B cell (primary cell): ENCODE results near the gene AGO3. TPM values are rescaled to one million over a fixed set of nuclear protein-coding genes. Genes with fewer than 3 reads are reported as not detected.

ENCODE experiments used
- ATAC-seq: fragments of 200-7000 bp; cut with Tn5 transposase; one replicate; pipeline ENCODE4 v1.10.0; 2021; ENCODE audit warnings: low read depth, mild to moderate bottlenecking, moderate number of reproducible peaks, moderate library complexity
- CTCF ChIA-PET: fragments of 350-600 bp; sonication (Branson Sonifier 250); formaldehyde crosslinking; loops from one replicate; lab custom pipeline; 2021; ENCODE audit warnings: antibody characterized with exemption, inconsistent platforms; lab: Charles Lee
- POLR2A ChIA-PET: fragments of 350-600 bp; sonication (Branson Sonifier 250); formaldehyde crosslinking; loops from one replicate; lab custom pipeline; 2021; ENCODE audit warnings: antibody characterized with exemption; lab: Charles Lee
- DNase-seq: peaks from one replicate; pipeline ENCODE4 v3.0.0; 2013
- H2AFZ ChIP-seq: 2 replicates; pipeline ENCODE4 v1.6.1; 2012; ENCODE audit warnings: mild to moderate bottlenecking, low read depth, low read length; ENCODE audit not compliant: insufficient read depth, poor library complexity, severe bottlenecking
- H3K27ac ChIP-seq, 2 donors: 1 replicate in 1 of 2; 2 replicates in 1 of 2; pipeline ENCODE4 v1.5.1; 2012 to 2013; ENCODE audit warnings: low read length in 2 of 2, mild to moderate bottlenecking in 2 of 2, moderate library complexity in 1 of 2
- H3K27me3 ChIP-seq, 4 experiments: fragments of 200-600 bp in 1 of 4; sonication (generic) in 1 of 4; replicated peaks in 1 of 4; 1 replicate in 2 of 4; 2 replicates in 2 of 4; pipeline versions ENCODE4 v1.6.1 to v1.7.0; 2013 to 2016; ENCODE audit warnings: low read length in 3 of 4, mild to moderate bottlenecking in 2 of 4, mixed read lengths in 1 of 4, moderate library complexity in 1 of 4; ENCODE audit not compliant: insufficient read depth in 4 of 4, control insufficient read depth in 3 of 4; ENCODE audit errors: control extremely low read depth in 1 of 4
- H3K36me3 ChIP-seq, 2 experiments: replicated peaks in 1 of 2; 1 replicate in 1 of 2; 2 replicates in 1 of 2; pipeline versions ENCODE4 v1.6.1 to v1.7.1; 2013; ENCODE audit warnings: low read length in 1 of 2; ENCODE audit not compliant: insufficient read depth in 2 of 2, control insufficient read depth in 1 of 2; ENCODE audit errors: control extremely low read depth in 1 of 2, extremely low read depth in 1 of 2
- H3K4me1 ChIP-seq, 2 donors: fragments of 200-600 bp in 1 of 2; sonication (generic) in 1 of 2; 1 replicate in 1 of 2; 2 replicates in 1 of 2; pipeline versions ENCODE4 v1.5.1 to v1.6.1; 2013 to 2017; ENCODE audit warnings: low read length in 2 of 2; ENCODE audit not compliant: control insufficient read depth in 2 of 2, insufficient read depth in 2 of 2
- H3K4me2 ChIP-seq: replicated peaks from 2 replicates; pipeline ENCODE3; 2012; ENCODE audit warnings: mild to moderate bottlenecking, low read depth, low read length; ENCODE audit not compliant: poor library complexity, severe bottlenecking
- H3K4me3 ChIP-seq, 5 experiments: fragments of 200-600 bp in 1 of 5; sonication (generic) in 1 of 5; 1 replicate in 3 of 5; 2 replicates in 2 of 5; pipeline versions ENCODE4 v1.5.1 to v1.7.0; 2011 to 2016; ENCODE audit warnings: low read length in 4 of 5, mild to moderate bottlenecking in 4 of 5, low read depth in 2 of 5, control low read depth in 1 of 5, moderate library complexity in 1 of 5; ENCODE audit not compliant: insufficient read depth in 1 of 5; ENCODE audit errors: control extremely low read depth in 1 of 5, extremely low read depth in 1 of 5
- H3K79me2 ChIP-seq: fragments of 200-600 bp; sonication (generic); one replicate; pipeline ENCODE4 v1.6.0; 2016; ENCODE audit warnings: low read length; ENCODE audit not compliant: control insufficient read depth, insufficient read depth
- H3K9ac ChIP-seq: fragments of 200-600 bp; sonication (generic); 2 replicates; pipeline ENCODE4 v1.6.1; 2017; ENCODE audit warnings: mild to moderate bottlenecking, low read length, moderate library complexity
- H3K9me3 ChIP-seq, 3 donors: one replicate each; pipeline versions ENCODE4 v1.6.1 to v1.7.1; 2013; ENCODE audit warnings: low read length in 2 of 3; ENCODE audit not compliant: control insufficient read depth in 2 of 3, insufficient read depth in 1 of 3; ENCODE audit errors: control extremely low read depth in 1 of 3
- H4K20me1 ChIP-seq: 2 replicates; pipeline ENCODE4 v1.6.0; 2012; ENCODE audit warnings: mild to moderate bottlenecking, low read length; ENCODE audit not compliant: insufficient read depth, control insufficient read depth, poor library complexity, severe bottlenecking
- H3K27ac Mint-ChIP-seq: one replicate; pipeline ENCODE4 v1.8.0; 2021; ENCODE audit warnings: mixed read lengths
- H3K27me3 Mint-ChIP-seq: one replicate; pipeline ENCODE4 v1.8.0; 2021; ENCODE audit warnings: mixed read lengths
- H3K4me1 Mint-ChIP-seq: one replicate; pipeline ENCODE4 v1.8.0; 2021; ENCODE audit warnings: mixed read lengths
- H3K4me3 Mint-ChIP-seq: one replicate; pipeline ENCODE4 v1.8.0; 2021; ENCODE audit warnings: mixed read lengths
- H3K9me3 Mint-ChIP-seq: one replicate; pipeline ENCODE4 v1.8.0; 2022; ENCODE audit warnings: mixed read lengths; ENCODE audit not compliant: insufficient read depth
- CTCF ChIP-seq: fragments of 200-600 bp; IDR thresholded peaks from one replicate; pipeline ENCODE4 v1.8.0; 2022; ENCODE audit warnings: antibody characterized with exemption, mild to moderate bottlenecking
- EZH2 ChIP-seq: IDR thresholded peaks from 2 replicates; pipeline ENCODE4 v1.6.1; 2012; ENCODE audit warnings: borderline replicate concordance, low read depth, mild to moderate bottlenecking, moderate library complexity, low read length; ENCODE audit not compliant: insufficient read depth, poor library complexity, severe bottlenecking
- WGBS: methylation state at CpG from one replicate; pipeline ENCODE4 v1.1.5; 2013; ENCODE audit warnings: missing lambda C conversion rate; ENCODE audit not compliant: insufficient coverage; 5-methylcytosine and 5-hydroxymethylcytosine counted together
- intact Hi-C: fragments of 100-400 bp; cut with micrococcal nuclease; formaldehyde crosslinking; loops from one replicate; pipeline ENCODE4 v1.10.0; 2022
- polyA plus RNA-seq: library from polyadenylated mRNA; depleted of rRNA; stranded (reverse); fragments of >200 nt; gene quantifications from 2 replicates; pipeline ENCODE4 v1.2.3, GENCODE V29; 2012
- total RNA-seq, 2 donors: library from RNA; stranded (reverse); fragments of 120-200 nt in 1 of 2; gene quantifications; 1 replicate in 1 of 2; 2 replicates in 1 of 2; pipeline versions ENCODE4 v1.2.3 to v1.2.4, GENCODE V29; 2013 to 2022

Gene AGO3
- total and polyA plus RNA-seq, 2 donors (not counting 1 experiment from before 2014, with no cell fraction given), result 5.1 to 44.9 TPM

GRCh38 chr1:36080801-36081200 lies 149.9 kb downstream of the AGO3 start:
- H3K4me2 ChIP-seq, result no peak overlapping the region
- no peak for ATAC-seq

More at GRCh38 chr1:36080801-36081200, 149.9 kb downstream of the AGO3 start:
- 100% methylated on average over 2 of the region's 6 CpGs for WGBS
- peaks cover 24% of the 10 kb centered on the region for H3K27me3 Mint-ChIP-seq
- intact Hi-C loops, result no loop called here
- Histone ChIP-seq H3K27me3 (peaks cover 0 to 25% (median 12%) of the 10 kb centered on the region in 4 experiments), H3K79me2 (no peaks in the 10 kb centered on the region), H3K4me1 (peaks cover 13% of the 10 kb centered on the region in 2 donors), H4K20me1 (no peaks in the 10 kb centered on the region), H3K9ac (no peak overlapping the region), H3K27ac (no peak overlapping the region), H2AFZ (no peak overlapping the region), H3K4me3 (no peak overlapping the region), H3K9me3 (peaks cover 0 to 3% (median 0%) of the 10 kb centered on the region in 3 donors), H3K36me3 (no peaks in the 10 kb centered on the region)
- no peak overlapping the region for H3K4me3 Mint-ChIP-seq
- H3K27ac Mint-ChIP-seq, result no peak overlapping the region
- no peaks in the 10 kb centered on the region for H3K9me3 Mint-ChIP-seq
- DNase-seq, result no peak
- ChIA-PET POLR2A (no interaction called here), CTCF (no interaction called here)
- TF ChIP-seq CTCF (no peak), EZH2 (no peak)
- peaks cover 3% of the 10 kb centered on the region for H3K4me1 Mint-ChIP-seq
